GM12873 (cell line): Measurements from ENCODE around the gene NIPAL1.
A peak's percentile ranks its signal among the peaks of the same experiment; 100 is the strongest.

Experiments
- TF ChIP-seq, protein P1 (sequence below): IDR thresholded peaks from 2 replicates; pipeline ENCODE4 v1.5.1; 2012; ENCODE audit warnings: low read depth, mild to moderate bottlenecking, moderate library complexity, low read length, control low read depth; ENCODE audit not compliant: insufficient read depth; ENCODE audit errors: missing control alignments

NIPAL1 gene

DNA sequence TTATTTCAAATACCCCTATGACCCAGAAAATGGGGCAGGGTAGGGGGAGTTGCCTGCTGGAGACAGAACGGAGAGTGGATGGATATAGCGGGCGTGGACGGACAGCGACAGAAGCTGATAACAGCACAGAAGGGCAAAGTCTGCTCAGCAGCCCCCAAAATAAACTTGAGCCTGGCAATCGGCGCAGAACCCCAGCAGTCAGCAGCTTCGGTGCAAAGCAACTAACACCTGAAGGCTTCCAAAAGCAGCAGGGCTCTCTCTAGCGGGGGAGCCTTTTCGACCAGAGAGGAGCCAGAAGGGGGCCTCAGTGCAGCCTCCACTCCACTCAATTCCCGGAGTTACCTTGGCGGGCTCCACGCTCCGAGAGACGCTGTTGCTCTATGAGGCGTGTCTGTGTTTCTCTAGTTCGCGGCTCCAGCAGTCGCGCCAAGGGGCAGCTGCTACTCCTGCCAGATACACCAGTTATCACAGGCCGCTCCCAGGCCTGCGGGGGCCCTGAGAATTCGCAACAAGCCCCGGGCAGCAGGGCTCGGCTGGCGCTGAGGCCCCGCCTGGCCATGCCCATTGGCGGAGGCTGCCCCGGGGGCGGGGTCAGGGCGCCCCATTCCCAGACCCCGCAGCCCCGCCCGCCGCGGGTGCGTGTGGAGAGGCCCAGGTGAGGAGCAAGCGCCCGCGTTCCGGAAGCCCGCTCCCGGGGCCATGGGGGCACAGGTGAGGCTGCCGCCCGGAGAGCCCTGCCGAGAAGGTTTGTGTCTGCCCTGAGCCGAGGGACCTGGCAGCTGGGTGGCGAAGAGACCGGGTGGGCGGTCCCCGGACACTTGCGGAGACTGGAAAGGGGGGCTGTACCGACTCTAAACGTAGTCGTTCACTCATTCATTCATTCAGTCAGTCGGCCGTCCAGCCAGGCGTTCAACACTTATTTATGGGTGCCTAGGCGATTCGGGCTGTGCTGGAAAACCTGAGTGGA lies at the start of gene NIPAL1, which contains the start of gene CNGA1:
Gene NIPAL1 (plus strand): TSS at position 632 of the 967 bp plus-strand sequence. CDS start 68 bp downstream, at position 700.
Gene CNGA1 (minus strand): TSS at position 541 of the 967 bp plus-strand sequence. CDS start 63,992 bp downstream, outside the sequence.
- TF ChIP-seq, protein P1, sequence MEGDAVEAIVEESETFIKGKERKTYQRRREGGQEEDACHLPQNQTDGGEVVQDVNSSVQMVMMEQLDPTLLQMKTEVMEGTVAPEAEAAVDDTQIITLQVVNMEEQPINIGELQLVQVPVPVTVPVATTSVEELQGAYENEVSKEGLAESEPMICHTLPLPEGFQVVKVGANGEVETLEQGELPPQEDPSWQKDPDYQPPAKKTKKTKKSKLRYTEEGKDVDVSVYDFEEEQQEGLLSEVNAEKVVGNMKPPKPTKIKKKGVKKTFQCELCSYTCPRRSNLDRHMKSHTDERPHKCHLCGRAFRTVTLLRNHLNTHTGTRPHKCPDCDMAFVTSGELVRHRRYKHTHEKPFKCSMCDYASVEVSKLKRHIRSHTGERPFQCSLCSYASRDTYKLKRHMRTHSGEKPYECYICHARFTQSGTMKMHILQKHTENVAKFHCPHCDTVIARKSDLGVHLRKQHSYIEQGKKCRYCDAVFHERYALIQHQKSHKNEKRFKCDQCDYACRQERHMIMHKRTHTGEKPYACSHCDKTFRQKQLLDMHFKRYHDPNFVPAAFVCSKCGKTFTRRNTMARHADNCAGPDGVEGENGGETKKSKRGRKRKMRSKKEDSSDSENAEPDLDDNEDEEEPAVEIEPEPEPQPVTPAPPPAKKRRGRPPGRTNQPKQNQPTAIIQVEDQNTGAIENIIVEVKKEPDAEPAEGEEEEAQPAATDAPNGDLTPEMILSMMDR, result peak; percentile 62

DNA sequence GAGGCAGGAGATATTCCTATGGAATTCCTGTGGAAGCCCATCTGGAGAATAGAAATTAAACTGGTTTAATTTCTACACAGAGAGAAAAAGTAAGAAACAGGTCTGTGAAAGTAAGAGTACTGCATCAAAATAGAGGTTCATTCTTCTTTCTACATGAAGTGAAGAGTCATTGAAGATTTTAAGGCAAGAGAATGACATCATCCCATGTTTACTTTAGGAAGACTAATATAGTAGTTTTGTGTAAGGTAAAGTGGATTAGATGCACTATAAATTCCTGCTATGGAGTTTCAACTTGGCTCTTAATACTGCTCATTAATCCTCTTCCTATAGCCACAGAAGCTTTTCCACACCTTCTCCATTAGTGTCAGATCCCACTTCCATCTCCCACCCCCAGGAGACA lies 47.7 kb upstream of the NIPAL1 start:
- TF ChIP-seq, protein P1, result no peak

DNA sequence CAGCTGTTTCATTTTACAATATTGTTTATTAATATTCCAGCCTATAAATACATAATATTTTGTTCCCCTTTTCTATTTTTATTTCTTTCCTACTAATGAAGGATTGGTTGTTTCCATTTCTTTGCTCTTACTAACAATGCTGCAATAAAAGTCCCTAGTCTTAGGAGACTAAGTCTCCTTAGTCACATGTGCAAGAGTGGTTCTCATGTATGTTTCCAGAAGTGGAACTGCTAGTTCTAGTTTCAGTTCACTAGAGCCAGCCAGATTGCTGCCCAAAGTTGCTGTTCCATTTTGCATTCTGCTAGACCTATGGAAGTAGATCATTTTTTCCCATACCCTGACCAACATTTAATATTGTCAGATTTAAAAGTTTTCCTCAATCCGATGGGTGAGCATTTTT lies 44.4 kb upstream of the NIPAL1 start:
- TF ChIP-seq, protein P1, result no peak

DNA sequence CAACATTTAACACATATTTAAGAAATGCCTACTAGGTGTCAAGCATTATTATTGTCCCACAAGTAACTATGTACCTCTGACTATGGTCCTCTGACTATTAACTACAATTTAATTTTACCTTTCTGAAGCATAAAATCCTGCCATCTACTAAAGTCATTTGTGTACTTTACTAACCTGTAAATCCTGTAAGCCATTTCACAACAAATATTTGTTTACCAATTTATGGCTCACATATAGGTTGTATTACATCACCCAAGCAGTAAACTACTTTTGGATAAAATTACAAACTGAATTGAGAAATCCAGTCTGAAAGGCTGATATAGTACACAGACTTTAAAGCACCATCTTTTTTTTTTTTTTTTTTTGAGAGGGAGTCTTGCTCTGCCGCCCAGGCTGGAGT lies 43.9 kb upstream of the NIPAL1 start:
- TF ChIP-seq, protein P1, result no peak

DNA sequence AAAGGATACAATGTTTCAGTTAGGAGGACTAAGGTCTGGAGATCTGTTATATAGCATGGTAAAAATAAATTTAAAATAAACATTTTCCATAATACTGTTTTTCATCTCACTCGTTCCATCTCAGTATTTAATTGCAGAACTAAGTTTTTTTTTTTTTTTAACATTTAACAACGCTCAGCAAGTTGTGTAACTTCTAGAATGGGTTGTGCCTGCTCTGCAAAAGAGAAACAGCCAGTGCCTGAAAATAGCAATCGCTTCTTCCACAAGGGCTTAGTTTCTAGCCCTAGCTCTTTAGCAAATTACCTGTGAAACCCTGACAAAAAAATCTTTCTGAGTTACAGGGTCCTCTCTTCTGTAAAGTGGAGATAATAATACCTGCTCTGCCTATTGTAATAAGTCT lies 42.0 kb upstream of the NIPAL1 start:
- TF ChIP-seq, protein P1, result no peak

DNA sequence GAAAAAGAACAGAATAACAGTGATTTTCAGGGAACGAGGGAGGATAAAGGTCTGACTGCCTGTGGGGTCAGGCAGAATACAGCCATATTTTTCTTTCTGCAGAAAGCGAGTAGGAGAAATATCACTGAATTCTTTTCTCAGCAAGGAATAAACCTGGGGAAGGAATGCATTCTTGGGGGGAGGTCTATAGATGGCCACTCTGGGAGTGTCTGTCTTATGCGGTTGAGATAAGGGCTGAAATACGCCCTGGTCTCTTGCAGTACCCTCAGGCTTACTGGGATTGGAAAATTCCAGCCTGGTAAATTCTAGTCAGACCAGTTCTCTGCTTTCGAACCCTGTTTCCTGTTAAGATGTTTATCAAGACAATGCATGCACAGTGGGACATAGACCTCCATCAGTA lies 26.4 kb upstream of the NIPAL1 start:
- TF ChIP-seq, protein P1, result no peak

DNA sequence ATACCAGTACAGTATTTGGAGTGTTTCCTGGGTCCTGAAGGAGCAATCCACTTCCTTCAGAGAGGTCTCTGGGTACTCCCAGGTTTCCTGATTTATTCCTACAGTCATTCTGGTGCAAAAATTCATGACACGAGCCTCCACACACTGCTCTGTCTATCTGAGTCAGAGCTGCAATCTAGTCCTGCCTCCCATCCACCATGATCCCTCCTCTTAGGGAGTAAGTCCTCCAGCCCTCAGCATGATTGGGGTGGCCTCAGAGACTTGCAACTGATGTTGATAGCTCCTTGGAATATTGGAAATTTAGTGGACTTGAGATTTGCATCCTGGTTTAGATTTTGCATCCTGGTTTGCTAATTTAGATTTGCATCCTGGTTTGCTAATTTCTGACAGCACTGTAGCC lies 20.6 kb upstream of the NIPAL1 start:
- TF ChIP-seq, protein P1, result no peak
